Measurements from ENCODE around the gene ANKH. TPM values are rescaled to one million over a fixed set of nuclear protein-coding genes. Genes with fewer than 3 reads are reported as not detected.

The ANKH gene
- total RNA-seq, 4 donors from 2014 or later = 18.1 to 44.5 (median 30.5) TPM

GRCh38 chr5:14737291-14737690 lies 134.3 kb downstream of the ANKH start:
- no peak for TF ChIP-seq CTCF (IDR thresholded peaks at IDR 0.05; ENCODE audit: low read depth)

GRCh38 chr5:14735944-14736343 lies 135.6 kb downstream of the ANKH start:
- TF ChIP-seq CTCF (IDR thresholded peaks at IDR 0.05; ENCODE audit: low read depth) = no peak

- TF ChIP-seq CTCF (IDR thresholded peaks at IDR 0.05; ENCODE audit: low read depth) = no peak
Measured at GRCh38 chr5:14734396-14734795, 137.2 kb downstream of the ANKH start.

GRCh38 chr5:14733661-14734060 lies 137.9 kb downstream of the ANKH start:
- TF ChIP-seq CTCF (IDR thresholded peaks at IDR 0.05; ENCODE audit: low read depth) = no peak

- TF ChIP-seq CTCF (IDR thresholded peaks at IDR 0.05; ENCODE audit: low read depth) = no peak
Measured at GRCh38 chr5:14732991-14733390, 138.6 kb downstream of the ANKH start.

GRCh38 chr5:14730881-14731280 lies 140.7 kb downstream of the ANKH start:
- TF ChIP-seq CTCF (IDR thresholded peaks at IDR 0.05; ENCODE audit: low read depth) = no peak

GRCh38 chr5:14730466-14730865 lies 141.1 kb downstream of the ANKH start:
- TF ChIP-seq CTCF (IDR thresholded peaks at IDR 0.05; ENCODE audit: low read depth) = no peak
